Liver (tissue), 3 donors: ENCODE measurements around the gene ZNF595.

ENCODE experiments used
- ATF3 ChIP-seq: IDR thresholded peaks from 2 replicates; pipeline ENCODE4 v1.6.1; 2016; ENCODE audit warnings: antibody characterized with exemption
- CTCF ChIP-seq: fragments of 150-350 bp; IDR thresholded peaks from 2 replicates; pipeline ENCODE4 v1.5.1; 2017; ENCODE audit warnings: improper control_type of control experiment, low read depth, low read length; ENCODE audit not compliant: missing input control
- GABPA ChIP-seq, 2 donors: IDR thresholded peaks in 1 of 2; conservative IDR thresholded peaks in 1 of 2; 2 replicates each; pipeline ENCODE4 v1.6.1; 2016; ENCODE audit warnings: antibody characterized with exemption in 2 of 2, mild to moderate bottlenecking in 1 of 2, moderate library complexity in 1 of 2
- HNF4A ChIP-seq, 2 donors: conservative IDR thresholded peaks; 2 replicates each; pipeline ENCODE4 v1.6.1; 2016; ENCODE audit warnings: antibody characterized with exemption in 2 of 2, mild to moderate bottlenecking in 2 of 2
- JUND ChIP-seq, 2 donors: IDR thresholded peaks; 2 replicates each; pipeline ENCODE4 v1.6.1; 2016; ENCODE audit warnings: antibody characterized with exemption in 2 of 2
- MAX ChIP-seq: IDR thresholded peaks from 2 replicates; pipeline ENCODE4 v1.6.1; 2016; ENCODE audit warnings: antibody characterized with exemption
- SP1 ChIP-seq: IDR thresholded peaks from 2 replicates; pipeline ENCODE4 v1.6.1; 2018; ENCODE audit warnings: antibody characterized with exemption, mild to moderate bottlenecking
- TAF1 ChIP-seq: conservative IDR thresholded peaks from 2 replicates; pipeline ENCODE4 v1.6.1; 2016; ENCODE audit warnings: antibody characterized with exemption, mild to moderate bottlenecking
- ZBTB33 ChIP-seq: IDR thresholded peaks from 2 replicates; pipeline ENCODE4 v1.6.1; 2016; ENCODE audit warnings: antibody characterized with exemption
- donor health status: healthy.
- donor health status: healthy.

GRCh38 chr4:112771-113170 lies 59.6 kb downstream of the ZNF595 start:
- no peak for TF ChIP-seq HNF4A (conservative IDR thresholded peaks at IDR 0.05)
- no peak for TF ChIP-seq ZBTB33
- no peak for TF ChIP-seq CTCF
- no peak for TF ChIP-seq TAF1
- TF ChIP-seq GABPA (IDR thresholded peaks at IDR 0.05 in 1 of 2, conservative IDR thresholded peaks at IDR 0.05 in 1 of 2) = no peak
- no peak for TF ChIP-seq SP1
- no peak for TF ChIP-seq ATF3
- TF ChIP-seq JUND (IDR thresholded peaks at IDR 0.05) = no peak
- no peak for TF ChIP-seq MAX
